Measurements from ENCODE around the gene FOXD3. TPM values are rescaled to one million over a fixed set of nuclear protein-coding genes. Genes with fewer than 3 reads are reported as not detected.

FOXD3 gene
- total RNA-seq, result 0.05 TPM in 1 of 2 replicates, not detected in the other
- not detected for polyA plus RNA-seq (2012)

GRCh38 chr1:63322114-63322943 is at the start of gene FOXD3:
Gene FOXD3, plus strand, starts transcription at chr1:63322567. Its CDS starts 492 bp downstream, at chr1:63323059.
- peak; percentile 30 for DNase-seq (ENCODE audit: low read depth)

GRCh38 chr1:63272811-63273210 is 49.6 kb upstream of the FOXD3 start:
- DNase-seq (ENCODE audit: low read depth), result no peak

GRCh38 chr1:63274371-63274770 is 48.0 kb upstream of the FOXD3 start:
- DNase-seq (ENCODE audit: low read depth), result no peak

DNA sequence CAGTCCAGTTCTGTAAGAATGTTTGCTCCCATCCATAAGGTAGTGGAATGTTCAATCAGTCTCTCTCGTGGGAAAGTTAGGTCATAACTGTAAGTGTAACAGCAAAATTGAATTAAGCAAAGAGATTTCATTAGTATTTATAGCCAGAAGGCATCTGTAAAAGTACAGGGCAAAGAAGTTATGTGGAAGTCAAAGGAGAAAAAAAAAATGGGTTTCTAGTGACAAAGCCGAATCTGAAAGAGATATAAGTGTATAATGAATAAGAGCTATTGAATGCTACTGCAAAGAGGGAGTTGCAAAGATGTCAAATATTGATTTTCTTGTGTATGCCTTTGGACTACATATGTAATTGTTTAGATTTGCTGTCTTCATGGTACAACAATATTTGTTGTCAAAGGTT is 47.4 kb upstream of the FOXD3 start:
- no peak for DNase-seq (ENCODE audit: low read depth)

DNA sequence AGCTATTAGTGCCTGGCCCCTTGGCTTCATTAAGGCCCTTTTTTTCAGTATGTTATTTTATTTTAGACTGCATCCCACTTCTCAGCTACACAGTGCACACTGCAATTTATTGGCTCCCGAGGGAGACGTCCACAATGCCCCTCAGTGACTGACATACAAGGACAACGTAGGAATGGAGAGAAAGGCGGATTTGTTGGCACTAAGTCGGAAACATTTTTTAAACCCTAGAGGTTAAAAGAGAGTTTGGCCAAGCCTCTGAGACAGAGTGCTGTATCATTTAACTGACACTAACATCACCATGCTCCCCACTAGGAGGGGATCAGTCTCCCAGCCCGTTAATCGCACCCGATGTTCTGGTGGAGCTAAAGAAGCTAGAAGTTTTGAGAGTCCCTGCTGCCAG is 45.7 kb upstream of the FOXD3 start:
- no peak for DNase-seq (ENCODE audit: low read depth)

DNA sequence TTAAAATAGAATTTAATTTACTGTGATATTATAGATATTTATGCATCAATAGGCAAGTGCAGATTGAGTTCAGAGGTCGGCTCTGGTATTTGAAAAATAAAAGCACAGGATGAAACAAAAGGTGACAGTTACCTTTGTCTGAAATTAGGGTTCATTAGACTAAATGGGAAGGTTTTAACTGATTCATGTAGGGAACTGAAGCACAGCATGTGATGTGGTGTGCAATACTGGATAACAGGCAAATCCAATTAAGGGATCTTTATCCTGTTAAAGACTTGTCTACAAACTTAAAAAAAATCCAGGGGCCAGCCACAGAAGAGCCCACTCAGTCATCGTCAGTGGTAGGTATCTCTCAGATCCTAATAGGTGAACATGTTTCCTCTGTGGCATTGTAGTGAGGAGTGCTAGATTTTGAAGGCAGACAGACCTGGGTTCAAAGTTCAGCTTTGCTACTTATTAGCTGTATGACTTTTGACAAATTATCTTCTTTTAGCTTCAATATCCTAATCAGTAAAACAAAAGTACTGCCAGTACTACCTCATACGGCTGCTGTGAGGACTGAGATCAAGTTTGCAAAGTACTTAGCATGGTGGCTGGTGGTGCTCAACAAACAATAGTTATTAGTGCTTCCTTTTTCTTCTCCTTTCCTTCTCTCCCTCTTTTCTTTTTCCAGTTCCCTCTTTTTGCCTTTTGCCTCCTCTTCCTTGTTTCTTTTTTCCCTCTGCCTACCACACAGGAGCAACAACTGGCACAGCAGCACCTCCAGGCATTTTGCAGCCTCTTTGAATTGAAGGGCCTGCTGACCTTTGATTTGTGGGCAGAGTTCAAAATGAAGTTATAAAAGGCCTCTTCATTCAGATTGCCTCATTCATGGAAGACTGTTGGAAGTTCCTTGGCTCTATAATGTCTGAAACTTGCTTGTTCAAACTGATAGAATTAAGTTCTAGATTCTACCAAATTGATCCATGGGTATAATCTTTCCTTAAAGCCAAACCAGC is 44.9 kb upstream of the FOXD3 start:
- no peak for DNase-seq (ENCODE audit: low read depth)

DNA sequence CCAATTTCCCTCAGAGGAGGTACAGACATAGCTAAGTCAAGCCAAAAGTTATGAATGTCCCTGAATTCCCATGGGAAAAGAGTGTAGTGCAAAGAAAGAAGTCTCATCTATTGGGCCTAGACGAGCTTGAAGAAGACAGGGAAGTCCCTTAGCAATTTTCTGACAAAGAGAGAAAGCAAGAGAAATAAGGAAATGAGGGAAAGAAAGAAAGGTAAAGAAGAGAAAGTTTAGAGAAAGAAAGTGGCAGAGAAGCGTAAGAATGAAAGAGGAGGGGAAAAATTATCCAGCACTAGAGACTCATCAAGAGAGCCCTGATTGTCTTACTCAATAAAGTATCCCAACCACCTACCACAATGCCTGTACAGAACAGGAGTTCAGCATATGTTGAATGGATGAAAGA is 40.6 kb upstream of the FOXD3 start:
- DNase-seq (ENCODE audit: low read depth), result no peak

DNA sequence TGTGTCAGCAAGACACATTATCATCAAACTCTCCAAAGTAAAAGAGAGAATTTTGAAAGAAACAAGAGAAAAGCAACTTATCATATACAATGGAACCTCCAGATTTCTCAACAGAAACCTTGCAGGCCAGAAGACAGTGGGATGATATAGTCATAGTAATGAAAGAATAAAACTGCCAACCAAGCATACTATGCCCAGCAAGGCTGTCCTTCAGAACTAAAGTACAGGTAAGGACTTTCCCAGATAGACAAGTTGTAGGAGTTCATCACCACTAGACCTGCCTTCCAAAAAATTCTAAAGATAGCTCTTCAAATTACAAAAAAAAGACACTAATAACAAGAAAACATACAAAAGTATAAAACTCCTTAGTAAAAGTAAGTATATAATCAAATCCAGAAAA is 33.2 kb upstream of the FOXD3 start:
- DNase-seq (ENCODE audit: low read depth), result no peak

GRCh38 chr1:63294803-63295594 is 27.4 kb upstream of the FOXD3 start:
- no peak for DNase-seq (ENCODE audit: low read depth)

DNA sequence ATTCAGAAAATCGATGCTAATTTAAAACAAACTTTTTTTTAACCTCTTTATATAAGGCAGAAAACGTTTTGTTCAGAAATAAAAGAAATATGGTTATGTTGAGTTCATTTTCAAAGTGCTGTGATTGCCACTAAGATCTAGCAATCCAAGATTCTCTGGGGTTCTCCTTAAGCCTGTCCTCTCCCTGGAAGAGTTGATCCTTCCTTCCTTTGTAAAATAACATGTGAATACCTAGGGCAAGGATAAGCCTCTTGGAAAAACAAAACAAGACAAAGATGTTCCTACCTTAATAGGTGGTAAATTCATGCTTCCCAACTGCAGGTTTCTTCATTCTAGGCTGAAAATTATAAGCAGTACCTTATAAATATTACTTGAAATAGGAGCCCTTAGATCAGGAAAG is 18.0 kb upstream of the FOXD3 start:
- no peak for DNase-seq (ENCODE audit: low read depth)

DNA sequence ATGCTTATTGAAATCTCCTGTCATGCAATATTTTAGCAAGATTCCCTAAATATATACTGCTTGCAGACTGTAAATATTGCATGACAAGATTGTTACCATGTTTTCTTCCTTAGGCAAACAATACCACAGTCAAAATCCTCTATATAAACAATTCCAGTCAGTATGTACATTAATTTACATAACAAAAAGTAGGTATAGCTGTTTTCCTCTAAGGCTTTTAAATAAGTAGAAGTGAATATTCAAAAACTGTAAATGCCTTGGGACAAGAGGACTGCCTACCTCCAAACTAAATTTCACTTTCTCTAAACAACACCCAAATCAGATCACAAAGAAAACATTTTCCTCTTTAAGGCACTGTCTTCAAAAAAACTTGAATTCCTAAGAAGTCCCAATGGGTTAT is 17.3 kb upstream of the FOXD3 start:
- DNase-seq (ENCODE audit: low read depth), result no peak

DNA sequence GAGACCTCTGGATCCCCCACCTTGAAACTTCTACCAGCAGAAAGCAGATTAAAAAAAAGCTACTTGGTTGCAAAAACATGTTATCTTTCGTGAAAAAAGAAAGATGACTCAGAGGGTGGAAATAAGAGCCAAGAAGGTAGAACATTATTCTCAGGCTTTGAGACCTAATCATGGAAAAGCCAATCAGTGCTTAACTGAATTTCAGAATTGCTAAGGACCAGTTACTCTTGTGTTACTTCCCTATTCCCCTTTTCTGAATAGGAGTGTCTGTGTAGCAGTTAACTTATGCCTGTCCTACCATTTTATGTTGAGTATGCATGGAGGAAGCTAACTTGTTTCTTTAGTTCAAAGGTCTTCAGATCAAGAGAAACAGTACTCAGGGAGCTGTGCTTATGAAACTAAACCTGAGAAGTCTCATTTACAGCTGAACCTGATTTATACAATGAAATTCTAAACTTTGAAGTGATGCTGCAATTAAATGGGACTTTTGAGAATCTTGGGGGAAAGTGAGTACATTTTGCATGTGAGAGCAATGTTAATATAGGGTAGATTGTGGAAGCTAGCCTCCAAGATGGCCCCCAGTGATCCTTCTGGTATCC is 15.1 kb upstream of the FOXD3 start:
- no peak for DNase-seq (ENCODE audit: low read depth)

- DNase-seq (ENCODE audit: low read depth), result no peak
Observed at GRCh38 chr1:63316598-63316983, 5.8 kb upstream of the FOXD3 start.

DNA sequence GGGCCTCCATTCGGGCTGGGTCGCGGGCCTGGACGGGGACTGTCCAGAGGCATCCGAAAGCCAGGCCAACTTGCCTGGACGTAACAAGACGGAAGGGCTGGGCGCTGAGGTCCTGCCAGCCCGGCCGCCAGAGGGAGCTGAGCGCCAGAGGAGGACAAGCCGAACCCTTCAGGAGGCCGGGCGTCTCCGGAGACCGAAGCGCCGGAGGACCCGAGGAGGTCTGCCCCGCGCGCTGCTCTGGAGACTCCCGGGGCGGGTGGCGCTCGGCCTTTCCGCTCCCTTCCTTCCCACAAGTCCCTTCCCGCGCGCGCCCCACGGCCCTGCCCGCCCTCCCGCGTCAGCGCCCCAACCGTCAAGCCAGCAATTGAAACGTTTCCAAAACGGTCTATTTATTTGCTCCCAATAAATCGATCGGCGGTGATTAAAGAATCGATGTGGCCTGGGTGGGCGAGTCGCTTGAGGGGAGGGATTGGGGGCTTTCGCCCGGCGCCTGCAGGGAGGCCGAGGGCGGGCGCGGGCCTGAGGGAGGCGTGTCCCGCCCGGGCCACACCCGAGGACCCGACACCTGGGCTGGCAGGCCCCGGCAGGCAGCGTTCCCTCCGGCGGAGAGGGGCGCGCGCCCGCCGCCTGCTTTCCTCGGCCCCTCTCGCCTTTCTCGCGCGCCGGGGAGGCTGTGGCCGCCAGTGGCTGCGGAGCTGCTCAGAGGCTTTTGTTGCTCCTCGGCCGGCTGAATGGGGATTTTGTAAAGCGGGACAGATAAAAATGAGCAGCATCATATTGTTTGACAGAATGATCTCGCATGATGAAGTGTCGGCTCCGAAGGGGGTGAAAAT is 5.2 kb upstream of the FOXD3 start:
- DNase-seq (ENCODE audit: low read depth), result peak; percentile 43

DNA sequence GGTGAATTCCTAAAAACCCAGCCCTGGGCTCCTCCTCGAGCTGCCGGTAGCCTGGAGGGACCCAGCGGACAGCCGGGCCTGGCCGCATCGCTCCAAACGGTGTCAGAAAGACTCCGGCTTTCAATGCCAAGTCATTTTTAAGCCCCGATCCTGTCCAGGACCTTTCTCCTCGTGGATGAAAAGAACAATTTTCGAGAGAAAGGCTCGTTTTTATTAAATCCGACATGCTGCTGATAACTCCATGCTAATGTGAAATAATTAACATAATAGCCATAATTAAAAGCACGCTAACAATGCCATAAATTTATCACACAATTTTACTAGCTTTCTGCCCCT is 4.6 kb upstream of the FOXD3 start:
- DNase-seq (ENCODE audit: low read depth), result no peak

DNA sequence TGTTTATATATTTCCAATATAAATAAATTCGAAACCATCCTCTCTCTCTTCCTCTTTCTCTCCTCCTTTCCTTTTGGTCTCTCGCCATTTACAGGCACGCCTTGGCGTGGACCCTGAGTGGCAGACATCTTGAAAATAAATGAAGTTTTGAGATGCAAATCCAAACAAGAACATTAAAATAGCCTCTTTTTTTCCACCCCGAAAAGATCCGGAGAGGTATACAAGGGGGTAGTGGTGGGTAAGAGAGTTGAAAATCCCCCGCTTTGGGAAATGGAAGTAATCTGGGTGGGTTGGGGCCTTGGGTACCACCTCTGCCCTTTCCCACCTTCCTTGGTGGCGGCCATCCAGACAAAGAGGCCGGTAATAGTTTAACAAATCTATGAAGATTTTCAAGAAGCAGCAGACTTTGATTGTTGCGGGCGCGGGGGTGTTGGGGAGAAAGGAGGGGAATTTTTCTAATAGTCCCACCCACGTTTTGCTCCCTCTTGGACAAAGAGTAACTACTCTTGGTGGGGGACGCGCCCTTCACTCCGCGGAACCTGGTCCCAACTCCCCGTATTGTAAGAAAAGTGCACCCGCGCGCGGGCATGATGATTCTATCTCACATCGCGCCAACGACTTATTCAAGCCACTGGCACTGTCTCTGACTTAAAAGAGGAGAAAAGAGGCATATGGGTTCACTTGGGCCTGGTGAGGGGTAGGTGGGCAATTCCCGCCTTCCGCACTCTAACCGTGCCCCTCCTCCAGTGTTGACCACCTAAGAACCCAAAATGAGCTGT is 4.0 kb upstream of the FOXD3 start:
- no peak for DNase-seq (ENCODE audit: low read depth)

- no peak for DNase-seq (ENCODE audit: low read depth)
Observed at GRCh38 chr1:63319046-63320021, 3.0 kb upstream of the FOXD3 start.
